GM19025 (cell line): ENCODE data around the gene SLC35G3.
"Not testable (repeated sequence)": the region's sequence is repeated elsewhere in the genome, so short reads cannot be mapped to it uniquely, and the experiment has no call there.

Experiments used
- ATAC-seq: cut with Tn5 transposase; IDR thresholded peaks from one replicate; pipeline ENCODE4 v1.9.1; 2021; ENCODE audit warnings: mild to moderate bottlenecking, low read depth, moderate library complexity; ENCODE audit not compliant: unreplicated experiment

The SLC35G3 gene

GRCh38 chr17:35167046-35167445, 27.1 kb downstream of the SLC35G3 start:
- ATAC-seq, result no peak

GRCh38 chr17:35166526-35166925, 27.7 kb downstream of the SLC35G3 start:
- ATAC-seq, result no peak

DNA sequence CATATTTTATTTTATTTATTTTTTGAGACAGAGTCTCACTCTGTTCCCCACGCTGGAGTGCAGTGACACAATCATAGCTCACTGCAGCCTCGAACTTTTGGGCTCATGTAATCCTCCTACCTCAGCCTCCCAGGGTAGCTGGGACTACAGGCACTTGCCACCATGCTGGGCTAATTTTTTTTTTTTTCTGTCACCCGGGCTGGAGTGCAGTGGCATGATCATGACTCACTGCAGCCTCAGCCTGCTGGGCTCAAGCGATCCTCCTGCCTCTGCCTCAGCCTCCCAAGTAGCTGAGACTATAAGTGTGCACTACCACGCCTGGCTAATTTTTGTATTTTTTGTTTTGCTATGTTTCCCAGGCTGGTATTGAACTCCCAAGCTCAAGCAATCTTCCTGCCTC, 29.5 kb downstream of the SLC35G3 start:
- no peak for ATAC-seq

DNA sequence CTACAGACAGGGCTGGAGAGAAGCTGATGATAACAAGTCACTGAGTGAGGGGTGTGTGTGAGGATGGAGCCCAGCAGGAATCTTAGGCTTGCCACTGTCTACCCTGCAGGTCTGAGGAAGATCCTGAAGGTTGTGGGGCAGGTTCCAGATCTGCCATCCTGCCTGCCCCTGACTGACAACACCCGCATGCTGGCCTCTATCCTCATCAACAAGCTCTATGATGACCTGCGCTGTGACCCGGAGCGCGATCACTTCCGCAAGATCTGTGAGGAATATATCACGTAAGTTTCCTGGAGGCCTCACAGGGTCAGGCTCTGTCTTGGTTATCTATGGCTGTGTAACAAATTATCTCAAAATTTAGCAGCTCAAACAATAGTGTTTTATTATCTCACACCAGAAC, 30.3 kb downstream of the SLC35G3 start:
- ATAC-seq, result no peak

DNA sequence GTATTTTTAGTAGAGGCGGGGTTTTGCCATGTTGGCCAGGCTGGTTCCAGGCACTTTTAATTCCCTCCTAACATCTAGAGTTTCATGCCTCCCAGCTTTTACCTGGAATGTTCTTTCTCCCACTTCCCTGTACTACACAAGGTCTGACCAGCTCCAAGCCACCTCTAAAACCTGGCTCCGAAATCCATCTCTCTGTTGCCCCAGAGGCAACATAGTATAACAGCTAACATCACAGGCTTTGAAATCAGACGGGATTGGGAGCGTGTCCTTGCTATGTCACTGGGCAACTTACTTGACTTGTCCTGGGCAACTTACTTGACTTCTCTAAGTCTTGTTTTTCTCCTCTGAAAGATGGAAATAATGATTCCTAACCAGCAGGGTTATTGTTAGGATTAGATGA, 31.4 kb downstream of the SLC35G3 start:
- no peak for ATAC-seq

- ATAC-seq, result no peak
These were observed 32.9 kb downstream of the SLC35G3 start for GRCh38 chr17:35161281-35161761.

- no peak for ATAC-seq
These were observed 33.6 kb downstream of the SLC35G3 start for GRCh38 chr17:35160354-35161201.

GRCh38 chr17:35159940-35160339, 34.3 kb downstream of the SLC35G3 start:
- no peak for ATAC-seq

GRCh38 chr17:35155246-35155645, 38.9 kb downstream of the SLC35G3 start:
- ATAC-seq, result no peak

DNA sequence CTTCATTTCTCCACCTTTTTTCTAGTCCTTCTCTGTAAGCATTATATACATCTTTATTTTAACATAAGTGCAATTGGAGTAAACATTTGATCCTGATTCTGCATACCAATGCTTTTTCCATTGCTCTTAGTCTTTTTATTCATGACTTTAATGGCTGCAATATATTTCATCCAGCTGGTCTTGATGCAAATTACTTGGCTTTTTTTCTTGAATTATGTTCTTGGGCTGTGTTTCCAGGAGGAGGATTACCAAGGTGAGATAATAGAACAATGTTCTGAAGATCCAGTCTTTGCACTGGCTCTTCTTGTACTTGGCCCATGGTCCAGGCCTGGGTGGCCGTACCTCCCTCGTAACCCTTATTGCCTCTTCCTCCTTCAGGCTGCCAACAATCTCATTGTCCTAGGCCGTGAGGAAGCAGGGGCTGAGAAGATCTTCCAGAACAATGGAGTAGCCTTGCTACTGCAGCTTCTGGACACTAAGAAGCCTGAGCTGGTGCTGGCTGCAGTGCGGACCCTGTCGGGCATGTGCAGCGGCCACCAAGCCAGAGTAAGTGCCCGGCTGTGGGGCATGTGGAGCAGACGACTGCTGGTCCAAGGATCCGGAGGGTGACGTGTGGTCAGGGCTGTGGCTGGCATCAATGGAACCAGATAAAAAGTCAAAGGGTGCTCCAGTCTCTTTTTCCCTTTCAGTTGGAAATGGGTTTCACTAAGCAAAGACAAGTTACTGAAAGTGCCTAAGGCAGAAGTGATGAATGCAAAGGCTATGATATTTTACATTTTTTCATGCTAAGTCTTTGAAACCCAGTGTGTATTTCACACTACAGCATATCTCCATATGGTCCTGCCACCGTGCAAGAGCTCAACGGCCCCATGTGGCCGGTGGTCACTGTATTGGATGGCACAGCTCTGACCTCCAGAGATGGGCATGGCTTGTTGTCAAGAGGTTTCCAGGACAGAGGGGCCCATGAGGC, 39.7 kb downstream of the SLC35G3 start:
- no peak for ATAC-seq

GRCh38 chr17:35152421-35153140, 41.6 kb downstream of the SLC35G3 start:
- ATAC-seq, result no peak

- not testable (repeated sequence) for ATAC-seq
These were observed 43.1 kb downstream of the SLC35G3 start for GRCh38 chr17:35151080-35151479.

DNA sequence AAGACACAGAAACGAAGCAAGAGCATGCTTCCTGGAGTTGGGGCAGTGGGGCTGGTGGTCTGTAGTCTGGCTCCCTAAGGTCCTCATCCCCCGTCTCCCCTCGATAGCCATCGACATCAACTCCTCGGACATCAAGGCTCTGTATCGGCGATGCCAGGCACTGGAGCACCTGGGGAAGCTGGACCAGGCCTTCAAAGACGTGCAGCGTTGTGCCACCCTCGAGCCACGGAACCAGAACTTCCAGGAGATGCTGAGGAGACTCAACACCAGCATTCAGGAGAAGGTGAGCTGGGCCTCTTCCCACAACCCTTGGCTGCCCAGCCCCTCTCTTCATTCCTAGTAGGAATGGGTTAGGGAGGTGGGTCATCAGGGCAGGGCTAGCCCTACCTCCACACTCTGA, 44.3 kb downstream of the SLC35G3 start:
- ATAC-seq, result no peak

DNA sequence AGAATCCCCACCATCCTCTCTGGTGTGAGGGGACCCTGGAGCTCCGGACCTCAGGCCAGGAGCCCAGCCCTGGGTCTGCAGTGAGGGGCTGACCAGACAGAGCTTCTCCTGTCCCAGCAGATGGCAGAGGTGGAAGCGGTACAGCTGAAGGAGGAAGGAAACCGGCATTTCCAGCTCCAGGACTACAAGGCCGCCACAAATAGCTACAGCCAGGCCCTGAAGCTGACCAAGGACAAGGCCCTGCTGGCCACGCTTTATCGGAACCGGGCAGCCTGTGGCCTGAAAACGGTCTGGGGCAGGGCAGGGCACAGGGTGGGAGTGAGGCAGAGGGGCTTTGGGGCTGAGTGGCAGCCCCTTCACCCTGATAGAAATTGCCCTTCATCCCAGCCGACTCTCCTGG, 46.0 kb downstream of the SLC35G3 start:
- ATAC-seq, result no peak

- no peak for ATAC-seq
These were observed 46.8 kb downstream of the SLC35G3 start, which contains the start of gene UNC45B for GRCh38 chr17:35147375-35147905. Gene UNC45B (plus strand): TSS chr17:35147817. CDS start chr17:35148264, 447 bp downstream.

- ATAC-seq, result no peak
These were observed 47.9 kb downstream of the SLC35G3 start for GRCh38 chr17:35146214-35146833.

- no peak for ATAC-seq
These were observed 49.4 kb downstream of the SLC35G3 start for GRCh38 chr17:35144840-35145239.
